Measurements from ENCODE around the gene LMBR1. TPM values are rescaled to one million over a fixed set of nuclear protein-coding genes. Genes with fewer than 3 reads are reported as not detected.

LMBR1 gene
- total and polyA plus RNA-seq, 2 of the 13 experiments (the other 11 are each of a cell fraction or from before 2014, with no cell fraction given): 20.9 to 39.6 TPM

DNA sequence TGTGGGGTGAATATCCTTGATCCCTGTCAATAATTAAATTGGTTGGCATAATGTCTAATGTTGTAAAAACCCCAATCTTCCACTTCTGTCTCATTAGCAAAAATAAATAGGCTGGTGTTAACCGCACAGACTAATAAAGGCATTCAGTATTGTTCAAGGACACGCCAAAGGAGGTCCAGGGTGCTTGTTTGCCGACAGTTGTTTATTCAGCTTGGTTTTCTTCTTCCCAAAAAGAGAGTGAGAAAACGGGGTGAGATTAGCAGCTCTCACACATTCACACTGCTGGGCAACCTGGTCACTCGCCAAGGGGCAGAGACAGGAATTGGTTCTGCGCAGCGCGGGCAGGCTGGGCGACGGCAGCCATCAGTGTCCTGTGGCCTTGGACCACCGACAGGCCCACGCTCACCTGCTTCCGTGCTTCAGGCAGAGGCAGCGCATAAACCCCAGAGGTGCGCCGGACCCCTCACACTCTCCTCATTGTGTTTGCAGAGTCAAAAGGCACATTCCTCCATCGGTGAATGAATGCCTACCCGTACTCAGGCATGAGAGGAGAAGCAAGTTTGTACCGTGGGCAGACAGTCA is 26.2 kb upstream of the LMBR1 start (continued):
- TF ChIP-seq, protein P1, sequence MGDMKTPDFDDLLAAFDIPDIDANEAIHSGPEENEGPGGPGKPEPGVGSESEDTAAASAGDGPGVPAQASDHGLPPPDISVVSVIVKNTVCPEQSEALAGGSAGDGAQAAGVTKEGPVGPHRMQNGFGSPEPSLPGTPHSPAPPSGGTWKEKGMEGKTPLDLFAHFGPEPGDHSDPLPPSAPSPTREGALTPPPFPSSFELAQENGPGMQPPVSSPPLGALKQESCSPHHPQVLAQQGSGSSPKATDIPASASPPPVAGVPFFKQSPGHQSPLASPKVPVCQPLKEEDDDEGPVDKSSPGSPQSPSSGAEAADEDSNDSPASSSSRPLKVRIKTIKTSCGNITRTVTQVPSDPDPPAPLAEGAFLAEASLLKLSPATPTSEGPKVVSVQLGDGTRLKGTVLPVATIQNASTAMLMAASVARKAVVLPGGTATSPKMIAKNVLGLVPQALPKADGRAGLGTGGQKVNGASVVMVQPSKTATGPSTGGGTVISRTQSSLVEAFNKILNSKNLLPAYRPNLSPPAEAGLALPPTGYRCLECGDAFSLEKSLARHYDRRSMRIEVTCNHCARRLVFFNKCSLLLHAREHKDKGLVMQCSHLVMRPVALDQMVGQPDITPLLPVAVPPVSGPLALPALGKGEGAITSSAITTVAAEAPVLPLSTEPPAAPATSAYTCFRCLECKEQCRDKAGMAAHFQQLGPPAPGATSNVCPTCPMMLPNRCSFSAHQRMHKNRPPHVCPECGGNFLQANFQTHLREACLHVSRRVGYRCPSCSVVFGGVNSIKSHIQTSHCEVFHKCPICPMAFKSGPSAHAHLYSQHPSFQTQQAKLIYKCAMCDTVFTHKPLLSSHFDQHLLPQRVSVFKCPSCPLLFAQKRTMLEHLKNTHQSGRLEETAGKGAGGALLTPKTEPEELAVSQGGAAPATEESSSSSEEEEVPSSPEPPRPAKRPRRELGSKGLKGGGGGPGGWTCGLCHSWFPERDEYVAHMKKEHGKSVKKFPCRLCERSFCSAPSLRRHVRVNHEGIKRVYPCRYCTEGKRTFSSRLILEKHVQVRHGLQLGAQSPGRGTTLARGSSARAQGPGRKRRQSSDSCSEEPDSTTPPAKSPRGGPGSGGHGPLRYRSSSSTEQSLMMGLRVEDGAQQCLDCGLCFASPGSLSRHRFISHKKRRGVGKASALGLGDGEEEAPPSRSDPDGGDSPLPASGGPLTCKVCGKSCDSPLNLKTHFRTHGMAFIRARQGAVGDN (CRISPR knock-in tag; IDR thresholded peaks at IDR 0.05): peak; percentile 34
- 0 out of 2 replicates have a peak, but pooled peaks have one; percentile 47 for TF ChIP-seq HDAC2 (CRISPR knock-in tag; IDR thresholded peaks at IDR 0.05)
- no peak for TF ChIP-seq ZNF331 (CRISPR knock-in tag; IDR thresholded peaks at IDR 0.05)
- peak; percentile 54; the same call in 1 of the 2 replicates for TF ChIP-seq MTA1 (CRISPR knock-in tag; IDR thresholded peaks at IDR 0.05; ENCODE audit: borderline replicate concordance)
- no peak for TF ChIP-seq SOX6 (IDR thresholded peaks at IDR 0.05)
- TF ChIP-seq SOX6 (CRISPR knock-in tag; IDR thresholded peaks at IDR 0.05): peak; percentile 24
- TF ChIP-seq ZFYVE20 (CRISPR knock-in tag; IDR thresholded peaks at IDR 0.05; ENCODE audit: borderline replicate concordance, low read depth): no peak
- TF ChIP-seq ZFX (CRISPR knock-in tag; IDR thresholded peaks at IDR 0.05; ENCODE audit: low read depth): peak; percentile 32; the same call in 1 of the 2 replicates
- no peak for TF ChIP-seq FOXP1 (IDR thresholded peaks at IDR 0.05)
- peak; percentile 41; the same call in 1 of the 2 replicates for TF ChIP-seq FOXP1 (CRISPR knock-in tag; IDR thresholded peaks at IDR 0.05)
- no peak for TF ChIP-seq FOXK1 (CRISPR knock-in tag; IDR thresholded peaks at IDR 0.05; ENCODE audit: borderline replicate concordance, low read depth)
- TF ChIP-seq, protein P2, sequence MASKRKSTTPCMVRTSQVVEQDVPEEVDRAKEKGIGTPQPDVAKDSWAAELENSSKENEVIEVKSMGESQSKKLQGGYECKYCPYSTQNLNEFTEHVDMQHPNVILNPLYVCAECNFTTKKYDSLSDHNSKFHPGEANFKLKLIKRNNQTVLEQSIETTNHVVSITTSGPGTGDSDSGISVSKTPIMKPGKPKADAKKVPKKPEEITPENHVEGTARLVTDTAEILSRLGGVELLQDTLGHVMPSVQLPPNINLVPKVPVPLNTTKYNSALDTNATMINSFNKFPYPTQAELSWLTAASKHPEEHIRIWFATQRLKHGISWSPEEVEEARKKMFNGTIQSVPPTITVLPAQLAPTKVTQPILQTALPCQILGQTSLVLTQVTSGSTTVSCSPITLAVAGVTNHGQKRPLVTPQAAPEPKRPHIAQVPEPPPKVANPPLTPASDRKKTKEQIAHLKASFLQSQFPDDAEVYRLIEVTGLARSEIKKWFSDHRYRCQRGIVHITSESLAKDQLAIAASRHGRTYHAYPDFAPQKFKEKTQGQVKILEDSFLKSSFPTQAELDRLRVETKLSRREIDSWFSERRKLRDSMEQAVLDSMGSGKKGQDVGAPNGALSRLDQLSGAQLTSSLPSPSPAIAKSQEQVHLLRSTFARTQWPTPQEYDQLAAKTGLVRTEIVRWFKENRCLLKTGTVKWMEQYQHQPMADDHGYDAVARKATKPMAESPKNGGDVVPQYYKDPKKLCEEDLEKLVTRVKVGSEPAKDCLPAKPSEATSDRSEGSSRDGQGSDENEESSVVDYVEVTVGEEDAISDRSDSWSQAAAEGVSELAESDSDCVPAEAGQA (IDR thresholded peaks at IDR 0.05; ENCODE audit: low read depth): no peak
- TF ChIP-seq, protein P2 (CRISPR knock-in tag; IDR thresholded peaks at IDR 0.05; ENCODE audit: borderline replicate concordance): no peak

Measured in HepG2 (cell line).